Mucosa of descending colon (tissue), 3 donors: ENCODE results near the gene SRRM3. TPM values are rescaled to one million over a fixed set of nuclear protein-coding genes. Genes with fewer than 3 reads are reported as not detected.

ENCODE experiments used
- ATAC-seq: fragments of 200-7000 bp; cut with Tn5 transposase; one replicate; pipeline ENCODE4 v1.9.1; 2020; ENCODE audit warnings: mild to moderate bottlenecking, moderate library complexity
- DNase-seq, 3 donors: peaks; one replicate each; pipeline ENCODE4 v3.0.0-alpha.2; 2020
- H3K36me3 ChIP-seq: fragments of 200-600 bp; one replicate; pipeline ENCODE4 v1.8.0; 2021; ENCODE audit warnings: low read depth, mild to moderate bottlenecking
- H3K4me1 ChIP-seq: fragments of 200-600 bp; one replicate; pipeline ENCODE4 v1.8.0; 2021; ENCODE audit warnings: low read depth, mild to moderate bottlenecking
- H3K4me3 ChIP-seq: fragments of 200-600 bp; one replicate; pipeline ENCODE4 v1.8.0; 2021; ENCODE audit warnings: mild to moderate bottlenecking
- H3K9me3 ChIP-seq: fragments of 200-600 bp; one replicate; pipeline ENCODE4 v1.8.0; 2021; ENCODE audit warnings: mild to moderate bottlenecking
- CTCF ChIP-seq: fragments of 200-600 bp; IDR thresholded peaks from one replicate; pipeline ENCODE4 v1.8.0; 2022; ENCODE audit warnings: antibody characterized with exemption, mild to moderate bottlenecking
- intact Hi-C, 2 donors: fragments of 100-400 bp; cut with DNase I in 1 of 2; cut with micrococcal nuclease in 1 of 2; formaldehyde crosslinking; loops; one replicate each; pipeline versions ENCODE4 v1.11.0 to v1.11.1; 2022; cut with DNase I, micrococcal nuclease
- total RNA-seq, 3 donors: library from RNA; stranded (reverse); fragmentation: NEBNext Ultra II Directional in 2 of 3; extraction: Animal tissue kit (Norgen Biotek cat#: 25700) in 2 of 3; gene quantifications; one replicate each; pipeline versions ENCODE4 v1.2.1 to v1.2.4, GENCODE V29; 2021 to 2023
- donor health status: DM: no; HTN: no; CAD: no; lungs with moderate emphysema.
- donor health status: DM: no; HTN: no; CAD: no.
- donor health status: DM: no; HTN: yes; CAD: no.

SRRM3 gene
- total RNA-seq, 3 donors from 2014 or later, result 0.43 to 3.2 (median 0.67) TPM

- Histone ChIP-seq H3K36me3 (no peaks in the 10 kb centered on the region), H3K9me3 (no peaks in the 10 kb centered on the region), H3K4me3 (peak overlapping the region; percentile 67), H3K4me1 (peaks cover 14% of the 10 kb centered on the region)
- peak; percentile 72 for ATAC-seq
- DNase-seq, result peak; percentile 81 to 88 (median 84)
- TF ChIP-seq CTCF, result no peak
- intact Hi-C loops, result loop anchor here (10.0 kb wide), 1 partner anchor 144 kb away; no protein-coding TSS in a partner anchor
Measured at GRCh38 chr7:76318488-76319353, 117.0 kb downstream of the SRRM3 start.

- no peak for ATAC-seq
- no peaks in the 10 kb centered on the region for H3K9me3 ChIP-seq
- H3K4me3 ChIP-seq, result no peak overlapping the region
- TF ChIP-seq CTCF, result no peak
- no peaks in the 10 kb centered on the region for H3K36me3 ChIP-seq
- no peaks in the 10 kb centered on the region for H3K4me1 ChIP-seq
- intact Hi-C loops, result no loop called here
- DNase-seq, result no peak
Measured at GRCh38 chr7:76325092-76325491, 123.4 kb downstream of the SRRM3 start.

DNA sequence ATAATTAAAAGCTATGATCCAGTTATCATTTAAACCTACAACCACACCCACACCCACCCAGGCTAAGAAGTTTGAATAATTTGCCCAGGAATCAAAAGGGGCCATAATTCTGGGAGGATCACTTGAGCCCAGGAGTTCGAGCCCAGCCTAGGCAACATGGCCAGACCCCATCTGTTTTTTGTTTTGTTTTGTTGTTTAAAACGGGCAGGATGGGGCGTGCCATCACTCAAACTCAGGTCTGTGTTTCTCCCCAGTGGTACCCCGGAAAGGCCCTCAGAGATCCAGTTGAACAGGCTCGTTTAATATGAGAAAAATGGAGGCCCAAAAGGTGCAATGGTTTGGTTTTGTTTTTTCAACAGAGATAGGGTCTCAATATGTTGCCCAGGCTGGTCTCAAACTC is 124.1 kb downstream of the SRRM3 start:
- H3K9me3 ChIP-seq, result no peaks in the 10 kb centered on the region
- no peaks in the 10 kb centered on the region for H3K4me1 ChIP-seq
- no peak overlapping the region for H3K4me3 ChIP-seq
- intact Hi-C loops, result no loop called here
- H3K36me3 ChIP-seq, result no peaks in the 10 kb centered on the region
- TF ChIP-seq CTCF, result no peak
- no peak for ATAC-seq
- DNase-seq, result no peak

DNA sequence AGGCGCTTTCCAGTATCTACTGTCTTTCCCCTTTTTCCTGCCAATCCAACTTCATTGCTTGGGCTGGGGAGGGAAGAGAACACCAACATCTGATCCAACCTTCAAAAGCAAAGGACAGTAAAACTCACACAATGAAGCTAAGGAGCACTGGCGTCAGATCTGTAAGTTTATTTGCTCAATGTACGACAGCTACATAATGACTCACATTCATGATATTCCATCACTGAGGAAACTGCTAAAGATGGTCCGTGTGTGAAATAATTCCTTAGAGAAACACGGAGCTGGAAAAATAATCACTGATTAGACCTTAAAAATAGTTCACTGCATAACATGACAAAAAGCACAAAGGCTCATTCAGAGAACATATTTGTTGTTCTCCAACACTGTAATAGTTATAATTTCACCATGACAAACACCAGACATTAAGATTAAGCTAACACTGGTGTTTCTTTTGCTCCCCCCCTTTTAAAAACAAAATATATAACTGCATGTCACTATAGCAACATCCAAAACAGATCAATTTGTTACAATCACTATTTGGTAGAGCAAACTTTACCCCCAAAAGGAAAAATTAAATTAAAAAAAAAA is 125.0 kb downstream of the SRRM3 start:
- intact Hi-C loops, result no loop called here
- DNase-seq (no peak), ATAC-seq (no peak)
- Histone ChIP-seq H3K36me3 (no peaks in the 10 kb centered on the region), H3K4me3 (no peak overlapping the region), H3K4me1 (peaks cover 1% of the 10 kb centered on the region), H3K9me3 (no peaks in the 10 kb centered on the region)
- TF ChIP-seq CTCF, result no peak

DNA sequence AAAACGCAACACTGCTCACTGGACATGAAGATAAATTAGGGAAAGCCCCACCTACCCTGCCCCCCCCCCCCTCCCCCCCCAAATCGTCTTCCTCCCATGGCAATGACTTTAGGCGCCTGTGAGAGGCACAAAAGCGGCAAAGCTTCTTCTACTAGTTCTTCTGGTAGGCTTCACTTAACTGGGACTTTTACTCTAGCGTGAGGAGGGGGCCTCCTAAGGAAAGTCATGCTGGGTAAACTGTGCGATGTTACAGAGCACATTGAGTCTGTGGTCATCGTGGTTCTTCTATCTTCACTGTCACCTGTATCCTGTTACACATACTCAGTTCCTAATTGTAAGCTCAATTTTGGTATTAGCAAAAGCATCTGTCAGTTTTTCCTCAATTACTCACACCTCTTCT is 125.9 kb downstream of the SRRM3 start:
- DNase-seq, result no peak
- Histone ChIP-seq H3K9me3 (no peaks in the 10 kb centered on the region), H3K4me1 (peaks cover 10% of the 10 kb centered on the region), H3K36me3 (no peaks in the 10 kb centered on the region), H3K4me3 (no peak overlapping the region)
- no peak for TF ChIP-seq CTCF
- ATAC-seq, result no peak
- intact Hi-C loops, result no loop called here
